ENCODE data around the gene KY. TPM values are rescaled to one million over a fixed set of nuclear protein-coding genes. Genes with fewer than 3 reads are reported as not detected.

The KY gene
- total and polyA plus RNA-seq, 8 donors = 0.10 to 4.3 (median 1.1) TPM

GRCh38 chr3:134594331-134594741, 56.5 kb downstream of the KY start:
- H3K27me3 ChIP-seq = no peaks in the 10 kb centered on the region
- H3K36me3 ChIP-seq = no peaks in the 10 kb centered on the region
- H3K4me1 ChIP-seq = peaks cover 0 to 15% of the 10 kb centered on the region in 2 donors
- ATAC-seq (no peak), DNase-seq (peak in 1 of 4 donors; percentile 31)
- intact Hi-C loops (cut with DNase I) = no loop called here
- H3K27ac ChIP-seq = peak overlapping the region in 1 of 2 donors; percentile 87
- H3K9me3 ChIP-seq = no peaks in the 10 kb centered on the region
- TF ChIP-seq, protein P1, sequence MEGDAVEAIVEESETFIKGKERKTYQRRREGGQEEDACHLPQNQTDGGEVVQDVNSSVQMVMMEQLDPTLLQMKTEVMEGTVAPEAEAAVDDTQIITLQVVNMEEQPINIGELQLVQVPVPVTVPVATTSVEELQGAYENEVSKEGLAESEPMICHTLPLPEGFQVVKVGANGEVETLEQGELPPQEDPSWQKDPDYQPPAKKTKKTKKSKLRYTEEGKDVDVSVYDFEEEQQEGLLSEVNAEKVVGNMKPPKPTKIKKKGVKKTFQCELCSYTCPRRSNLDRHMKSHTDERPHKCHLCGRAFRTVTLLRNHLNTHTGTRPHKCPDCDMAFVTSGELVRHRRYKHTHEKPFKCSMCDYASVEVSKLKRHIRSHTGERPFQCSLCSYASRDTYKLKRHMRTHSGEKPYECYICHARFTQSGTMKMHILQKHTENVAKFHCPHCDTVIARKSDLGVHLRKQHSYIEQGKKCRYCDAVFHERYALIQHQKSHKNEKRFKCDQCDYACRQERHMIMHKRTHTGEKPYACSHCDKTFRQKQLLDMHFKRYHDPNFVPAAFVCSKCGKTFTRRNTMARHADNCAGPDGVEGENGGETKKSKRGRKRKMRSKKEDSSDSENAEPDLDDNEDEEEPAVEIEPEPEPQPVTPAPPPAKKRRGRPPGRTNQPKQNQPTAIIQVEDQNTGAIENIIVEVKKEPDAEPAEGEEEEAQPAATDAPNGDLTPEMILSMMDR (IDR thresholded peaks at IDR 0.05) = no peak
- no peak overlapping the region for H3K4me3 ChIP-seq

DNA sequence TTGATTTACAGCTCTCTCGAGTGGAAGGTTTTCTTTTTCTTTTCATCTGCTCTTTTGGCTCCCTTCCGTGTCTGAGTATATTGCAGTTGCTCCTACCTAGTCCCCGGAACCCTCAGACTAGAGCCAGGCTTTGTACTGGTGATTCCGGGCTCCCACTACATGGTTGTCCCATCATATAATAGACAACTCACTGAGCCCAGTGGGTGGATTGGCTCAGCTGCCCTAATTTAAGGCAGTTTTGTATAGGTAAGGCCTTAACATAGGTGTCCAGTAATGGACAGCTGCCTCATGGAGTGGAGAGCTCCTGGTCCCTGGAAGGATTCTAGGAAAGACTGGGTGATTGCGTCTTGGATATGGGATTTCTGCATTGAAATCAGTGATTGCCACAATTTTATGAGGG, 58.0 kb downstream of the KY start:
- Histone ChIP-seq H3K4me1 (peaks cover 0 to 9% of the 10 kb centered on the region in 2 donors), H3K9me3 (no peaks in the 10 kb centered on the region), H3K36me3 (no peaks in the 10 kb centered on the region), H3K27ac (no peak overlapping the region), H3K27me3 (no peaks in the 10 kb centered on the region), H3K4me3 (no peak overlapping the region)
- ATAC-seq = no peak
- intact Hi-C loops (cut with DNase I) = no loop called here
- no peak for DNase-seq
- TF ChIP-seq, protein P1 (IDR thresholded peaks at IDR 0.05) = no peak

DNA sequence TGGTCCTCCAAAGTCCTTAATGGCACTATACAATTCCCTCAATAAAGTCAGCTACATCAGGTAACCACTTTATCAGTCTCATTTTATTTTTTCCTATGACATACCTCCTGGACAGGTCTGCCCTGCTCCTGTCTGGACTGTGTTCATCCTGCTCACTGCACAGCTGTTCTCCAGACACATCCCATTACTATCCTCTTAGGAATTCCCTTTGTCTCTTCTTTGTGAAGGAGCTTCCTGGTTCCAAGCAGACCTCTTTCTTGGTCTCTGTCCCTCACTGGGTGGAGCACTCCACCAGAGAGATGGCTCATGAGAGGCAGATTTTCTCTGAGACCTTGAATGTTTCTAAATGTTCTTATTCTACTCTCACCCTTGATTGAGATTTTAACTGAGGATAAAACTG, 60.1 kb downstream of the KY start:
- Histone ChIP-seq H3K4me3 (no peak overlapping the region), H3K4me1 (peaks cover 0 to 6% of the 10 kb centered on the region in 2 donors), H3K36me3 (no peaks in the 10 kb centered on the region), H3K9me3 (no peaks in the 10 kb centered on the region), H3K27ac (peak overlapping the region in 1 of 2 donors; percentile 23), H3K27me3 (no peaks in the 10 kb centered on the region)
- ATAC-seq (no peak), DNase-seq (no peak)
- TF ChIP-seq, protein P1 (IDR thresholded peaks at IDR 0.05) = no peak
- intact Hi-C loops (cut with DNase I) = no loop called here

GRCh38 chr3:134579141-134579665, 71.6 kb downstream of the KY start:
- Histone ChIP-seq H3K27ac (no peak overlapping the region), H3K27me3 (no peaks in the 10 kb centered on the region), H3K4me1 (no peaks in the 10 kb centered on the region), H3K9me3 (peaks cover 0 to 5% of the 10 kb centered on the region in 2 donors), H3K4me3 (no peak overlapping the region), H3K36me3 (no peaks in the 10 kb centered on the region)
- TF ChIP-seq, protein P1 (IDR thresholded peaks at IDR 0.05) = no peak
- intact Hi-C loops (cut with DNase I) = no loop called here
- ATAC-seq (no peak), DNase-seq (no peak)

DNA sequence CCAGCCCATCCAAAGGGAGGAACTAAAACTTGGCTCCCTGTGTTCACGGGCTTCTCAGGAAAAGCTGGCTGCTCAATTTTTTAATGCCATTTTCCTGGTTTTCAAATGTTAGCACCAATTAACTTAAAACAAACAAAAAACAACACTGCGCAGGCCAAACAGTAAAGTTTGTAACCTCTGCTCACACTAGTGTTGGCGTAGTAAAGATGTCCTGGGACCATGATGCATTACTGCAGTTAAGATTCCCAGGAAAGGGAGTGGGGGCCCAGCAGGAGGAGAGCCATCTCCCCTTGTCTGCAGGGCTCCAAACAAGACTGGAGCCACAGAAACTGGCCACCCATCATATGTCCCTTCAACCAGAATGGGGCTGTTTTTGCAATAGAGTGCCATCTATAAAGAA, 74.0 kb downstream of the KY start:
- Histone ChIP-seq H3K36me3 (no peaks in the 10 kb centered on the region), H3K27me3 (no peaks in the 10 kb centered on the region), H3K4me3 (no peak overlapping the region), H3K9me3 (peaks cover 0 to 6% of the 10 kb centered on the region in 2 donors), H3K27ac (no peak overlapping the region), H3K4me1 (no peaks in the 10 kb centered on the region)
- DNase-seq (no peak), ATAC-seq (no peak)
- TF ChIP-seq, protein P1 (IDR thresholded peaks at IDR 0.05) = no peak
- intact Hi-C loops (cut with DNase I) = no loop called here

All from left lung (tissue), 10 donors.